Measurements from ENCODE around the gene CD209. TPM values are rescaled to one million over a fixed set of nuclear protein-coding genes. Genes with fewer than 3 reads are reported as not detected.
"Not testable (repeated sequence)": the region's sequence is repeated elsewhere in the genome, so short reads cannot be mapped to it uniquely, and the experiment has no call there.

Gene CD209
- not detected in 2 replicates for total RNA-seq (2014; rRNA removed; shearing (Covaris generic))

- DNase-seq (ENCODE audit: low read depth) = no peak
Measured at GRCh38 chr19:7746903-7747884, at the start of gene CD209. CD209 (minus strand) TSS chr19:7747534; CDS start chr19:7747511, 23 bp downstream.

- no peak for DNase-seq (ENCODE audit: low read depth)
Measured at GRCh38 chr19:7795555-7796161, 48.3 kb upstream of the CD209 start.

- DNase-seq (ENCODE audit: low read depth) = no peak
Measured at GRCh38 chr19:7793493-7793892, 46.2 kb upstream of the CD209 start.

GRCh38 chr19:7792701-7793100 is 45.4 kb upstream of the CD209 start:
- not testable (repeated sequence) for DNase-seq (ENCODE audit: low read depth)

GRCh38 chr19:7792281-7792680 is 44.9 kb upstream of the CD209 start:
- no peak for DNase-seq (ENCODE audit: low read depth)

GRCh38 chr19:7790416-7790815 is 43.1 kb upstream of the CD209 start:
- DNase-seq (ENCODE audit: low read depth) = no peak

- DNase-seq (ENCODE audit: low read depth) = no peak
Measured at GRCh38 chr19:7789447-7789846, 42.1 kb upstream of the CD209 start.

GRCh38 chr19:7788933-7789323 is 41.6 kb upstream of the CD209 start:
- no peak for DNase-seq (ENCODE audit: low read depth)

- no peak for DNase-seq (ENCODE audit: low read depth)
Measured at GRCh38 chr19:7788178-7788932, 41.0 kb upstream of the CD209 start.

- DNase-seq (ENCODE audit: low read depth) = no peak
Measured at GRCh38 chr19:7787602-7788177, 40.4 kb upstream of the CD209 start.

GRCh38 chr19:7787141-7787540 is 39.8 kb upstream of the CD209 start:
- no peak for DNase-seq (ENCODE audit: low read depth)

GRCh38 chr19:7784856-7785255 is 37.5 kb upstream of the CD209 start:
- no peak for DNase-seq (ENCODE audit: low read depth)

GRCh38 chr19:7783991-7784423 is 36.7 kb upstream of the CD209 start:
- peak; percentile 17 for DNase-seq (ENCODE audit: low read depth)

GRCh38 chr19:7781157-7781556 is 33.8 kb upstream of the CD209 start:
- no peak for DNase-seq (ENCODE audit: low read depth)

GRCh38 chr19:7779631-7780486 is 32.5 kb upstream of the CD209 start:
- DNase-seq (ENCODE audit: low read depth) = peak; percentile 10

GRCh38 chr19:7778081-7778480 is 30.7 kb upstream of the CD209 start:
- no peak for DNase-seq (ENCODE audit: low read depth)

GRCh38 chr19:7775761-7776160 is 28.4 kb upstream of the CD209 start:
- no peak for DNase-seq (ENCODE audit: low read depth)

GRCh38 chr19:7773841-7774240 is 26.5 kb upstream of the CD209 start:
- no peak for DNase-seq (ENCODE audit: low read depth)

- peak; percentile 12 for DNase-seq (ENCODE audit: low read depth)
Measured at GRCh38 chr19:7772752-7773291, 25.5 kb upstream of the CD209 start.

- DNase-seq (ENCODE audit: low read depth) = no peak
Measured at GRCh38 chr19:7771072-7771471, 23.7 kb upstream of the CD209 start.

- DNase-seq (ENCODE audit: low read depth) = no peak
Measured at GRCh38 chr19:7769171-7769570, 21.8 kb upstream of the CD209 start.

All from RPMI7951 (cell line).